Activated CD8-positive, alpha-beta memory T cell treated with anti-CD3 and anti-CD28 coated beads, Interleukin-2, amount 50 U/mL, for 1 hour (primary cell): ENCODE measurements around the gene KCTD21.
A peak's percentile ranks its signal among the peaks of the same experiment; 100 is the strongest.

Experiments used
- DNase-seq: peaks from one replicate; pipeline ENCODE4 v3.0.0-alpha.2; 2020; ENCODE audit errors: extremely low read depth

KCTD21 gene

DNA sequence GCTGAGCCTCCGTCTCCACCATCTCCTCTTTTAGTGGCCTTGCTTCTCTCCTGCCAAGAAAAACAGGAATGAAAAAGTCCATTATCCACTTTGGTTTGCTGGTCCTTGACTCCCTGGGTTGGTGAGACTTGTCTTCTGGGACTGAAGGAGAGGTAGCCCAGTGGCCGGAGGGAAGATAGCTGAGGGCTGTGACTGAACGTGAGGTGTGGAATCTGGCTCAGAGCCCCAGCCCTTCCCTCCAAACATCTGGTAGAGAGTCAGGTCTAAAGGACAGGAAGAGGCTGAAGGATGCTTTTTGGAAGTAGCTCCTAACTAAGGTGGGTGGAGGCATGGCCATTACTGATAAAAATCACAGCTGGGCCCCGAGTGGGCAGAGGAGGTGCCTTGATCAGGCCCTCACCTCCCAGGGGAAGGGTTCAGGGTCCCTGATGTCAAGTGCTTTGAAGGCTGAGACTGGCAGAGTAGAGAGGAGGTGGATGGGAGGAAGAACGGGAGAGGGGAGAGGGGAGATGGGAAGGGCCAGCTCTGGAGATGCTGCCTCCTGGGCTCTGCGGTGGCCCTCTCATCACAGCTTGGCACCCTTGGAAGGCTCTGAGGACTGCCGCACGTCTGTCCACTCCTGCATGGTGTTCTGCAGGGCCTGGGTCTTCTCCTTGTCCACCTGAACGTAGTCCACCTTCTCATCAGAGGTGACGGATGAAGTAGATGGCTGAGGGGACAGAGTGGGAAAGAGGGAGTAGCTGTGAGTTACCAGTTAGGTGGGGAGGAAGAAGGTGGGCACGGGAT, 30.5 kb upstream of the KCTD21 start:
- DNase-seq, result no peak

DNA sequence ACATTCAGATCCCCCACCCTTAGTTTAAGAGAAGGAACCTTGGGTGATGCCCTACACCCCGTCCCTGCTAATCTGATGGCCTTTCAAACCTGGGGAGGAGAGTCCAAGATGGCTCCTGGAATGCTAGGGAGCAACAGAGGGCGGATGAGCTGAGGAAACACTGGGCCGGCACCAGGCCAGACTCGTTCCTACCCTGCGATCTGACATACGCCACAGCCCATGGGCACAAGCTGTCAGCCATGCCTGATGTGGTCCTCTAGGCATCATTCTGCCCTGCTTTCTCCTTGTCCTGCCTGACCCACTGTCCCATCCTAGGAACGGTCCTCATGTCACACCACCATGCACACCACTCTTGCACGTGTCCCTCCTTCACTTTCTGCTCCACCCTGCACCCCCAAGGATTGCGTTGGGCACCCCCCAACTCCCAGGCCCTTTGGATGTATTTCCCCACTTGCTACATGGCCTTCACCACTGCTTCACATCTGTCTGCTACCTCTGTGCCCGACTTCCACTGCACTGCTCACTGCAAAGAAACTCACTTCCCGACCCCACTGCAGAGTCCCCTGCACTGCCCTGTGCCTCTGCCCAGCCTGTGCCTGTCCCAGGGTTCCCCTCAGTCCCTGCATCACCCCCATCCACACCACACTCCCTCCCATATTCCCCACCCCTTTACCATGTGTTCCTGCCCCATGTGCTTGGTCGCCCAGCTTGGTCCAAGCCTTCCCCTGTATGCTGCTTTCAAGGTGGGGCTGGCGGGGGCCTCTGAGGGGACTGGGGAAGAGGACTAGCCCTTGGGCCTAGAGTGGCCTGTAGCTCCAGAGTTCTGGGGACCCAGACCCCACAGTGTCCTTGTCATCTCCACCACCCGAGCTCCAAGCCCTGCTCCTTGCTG, 29.5 kb upstream of the KCTD21 start:
- no peak for DNase-seq

DNA sequence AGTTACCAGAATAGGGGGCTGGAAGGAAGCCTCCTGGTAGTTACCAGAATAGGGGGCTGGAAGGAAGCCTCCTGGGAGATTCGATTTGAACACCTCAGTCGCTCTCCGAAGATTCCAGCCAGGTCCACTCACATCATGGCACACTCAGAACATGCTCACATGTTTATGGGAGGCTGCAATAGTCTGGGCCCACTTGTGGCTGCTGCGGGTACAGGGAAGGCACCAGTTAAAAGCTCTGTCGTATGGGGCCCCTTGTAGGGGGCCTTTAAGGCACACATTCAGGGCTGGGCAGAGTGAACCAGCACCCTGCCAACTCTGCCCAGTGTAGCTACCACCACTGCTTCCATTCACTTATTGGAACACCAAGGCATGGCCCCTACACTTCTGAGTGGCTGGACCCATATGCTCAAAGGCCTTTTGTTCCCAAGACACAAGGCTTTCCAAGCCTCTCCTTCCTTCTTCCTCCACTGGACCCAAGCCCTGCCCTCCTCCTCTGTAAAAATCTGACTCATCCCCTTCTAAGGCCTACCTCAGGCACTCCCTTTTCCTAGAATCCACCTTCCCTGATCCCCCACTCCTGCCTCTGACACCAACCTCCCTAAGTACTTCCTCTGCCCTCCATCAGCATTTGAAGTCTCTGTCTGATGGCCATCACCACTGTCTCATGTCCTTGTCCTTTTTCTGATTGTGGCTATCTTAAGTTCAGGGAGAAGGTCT, 28.3 kb upstream of the KCTD21 start:
- no peak for DNase-seq

DNA sequence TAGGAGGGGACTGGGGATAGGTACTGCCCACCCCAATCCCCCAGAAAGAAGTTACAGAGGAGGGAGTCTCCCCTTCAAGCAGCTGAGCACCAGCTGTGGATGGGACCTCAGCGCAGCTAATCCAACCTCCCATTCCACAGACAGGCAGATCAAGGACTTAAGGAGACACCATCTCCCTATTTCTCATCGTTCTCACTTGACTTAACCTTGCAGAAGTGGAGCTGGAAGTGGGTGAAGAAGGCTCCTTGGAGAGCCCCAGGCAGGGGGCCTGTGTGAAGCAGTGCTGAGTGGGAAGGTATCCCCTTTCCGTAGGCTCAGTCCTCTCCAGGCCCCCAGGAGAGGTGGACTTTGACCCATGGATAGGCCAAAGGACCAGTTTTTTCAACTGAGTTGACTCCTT, 27.6 kb upstream of the KCTD21 start:
- DNase-seq, result no peak

DNA sequence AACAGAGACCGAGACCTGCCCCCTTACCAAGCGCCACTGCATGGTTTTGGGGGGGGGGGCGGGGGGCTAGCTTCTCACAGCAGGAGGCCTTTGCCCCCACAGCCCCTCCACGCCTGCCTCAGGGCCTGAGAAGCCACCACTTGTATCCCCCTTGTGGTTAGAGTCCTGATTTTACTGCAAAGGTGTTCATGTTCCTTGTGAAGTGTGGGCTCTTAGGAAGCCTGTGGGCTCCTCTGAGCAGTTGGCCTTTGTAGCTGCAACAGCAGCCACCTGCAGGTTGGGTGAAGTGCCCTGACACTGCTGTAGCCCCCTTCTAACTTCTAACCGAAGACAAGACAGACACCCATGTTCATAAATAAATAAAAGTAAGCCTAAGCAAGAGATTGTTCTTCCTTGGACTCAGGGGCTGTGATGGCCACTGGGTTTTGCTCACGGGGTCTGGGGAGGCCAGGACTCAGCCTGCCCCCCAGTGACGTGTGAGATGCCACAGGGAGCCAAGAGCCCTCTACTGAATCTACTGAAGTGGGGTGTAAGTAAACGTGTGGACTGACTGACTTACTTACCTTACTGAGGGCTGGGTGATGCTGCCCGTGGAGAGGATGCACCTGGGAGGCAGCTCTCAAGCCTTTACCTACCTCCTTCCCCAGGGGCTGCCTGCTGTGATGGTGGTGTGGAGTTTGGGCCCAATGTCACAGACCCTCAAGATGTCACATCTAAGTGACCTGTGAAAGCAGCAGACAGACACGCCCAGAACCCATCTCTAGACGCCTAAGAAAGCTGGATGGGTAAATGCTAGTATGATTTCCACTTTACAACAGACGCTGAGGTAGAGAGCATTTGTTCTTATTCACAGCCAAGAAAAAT, 26.1 kb upstream of the KCTD21 start:
- no peak for DNase-seq

DNA sequence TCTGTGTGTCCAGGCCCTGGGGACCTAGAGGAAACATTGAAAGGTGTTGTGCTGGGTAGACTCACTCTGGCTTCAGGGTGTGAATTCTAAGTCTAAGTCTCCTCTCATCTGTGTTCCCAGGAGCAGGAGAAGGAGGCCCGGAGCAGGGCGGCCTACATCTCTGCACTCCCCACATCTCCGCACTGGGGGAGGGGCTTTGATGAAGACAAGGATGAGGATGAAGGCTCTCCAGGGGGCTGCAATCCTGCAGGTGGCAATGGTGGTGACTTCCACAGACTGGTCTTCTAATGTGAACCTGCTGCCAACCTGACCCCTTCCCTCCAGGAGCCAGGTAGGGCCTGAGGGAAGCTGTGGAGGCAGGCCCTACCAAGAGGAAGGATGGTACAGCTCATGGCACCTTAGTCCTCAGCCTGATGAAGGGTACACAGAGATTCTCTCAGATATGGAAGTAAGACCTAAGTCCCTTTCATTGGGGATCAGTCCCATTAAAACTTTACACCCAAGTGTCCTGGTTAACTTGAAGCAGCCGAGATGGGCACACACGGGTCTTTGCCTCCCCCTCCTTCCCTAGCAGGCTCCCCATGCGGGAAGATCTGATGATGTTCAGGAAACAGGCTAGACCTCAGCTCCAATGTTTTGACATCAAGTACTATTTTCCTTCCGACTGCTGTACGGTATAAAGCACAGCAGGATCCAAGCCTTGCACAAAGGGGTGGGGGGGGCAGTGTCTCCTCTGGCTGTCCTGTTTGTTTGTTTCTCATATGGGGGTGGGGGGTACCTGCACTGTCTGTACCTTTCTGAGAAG, 25.3 kb upstream of the KCTD21 start:
- DNase-seq, result no peak

DNA sequence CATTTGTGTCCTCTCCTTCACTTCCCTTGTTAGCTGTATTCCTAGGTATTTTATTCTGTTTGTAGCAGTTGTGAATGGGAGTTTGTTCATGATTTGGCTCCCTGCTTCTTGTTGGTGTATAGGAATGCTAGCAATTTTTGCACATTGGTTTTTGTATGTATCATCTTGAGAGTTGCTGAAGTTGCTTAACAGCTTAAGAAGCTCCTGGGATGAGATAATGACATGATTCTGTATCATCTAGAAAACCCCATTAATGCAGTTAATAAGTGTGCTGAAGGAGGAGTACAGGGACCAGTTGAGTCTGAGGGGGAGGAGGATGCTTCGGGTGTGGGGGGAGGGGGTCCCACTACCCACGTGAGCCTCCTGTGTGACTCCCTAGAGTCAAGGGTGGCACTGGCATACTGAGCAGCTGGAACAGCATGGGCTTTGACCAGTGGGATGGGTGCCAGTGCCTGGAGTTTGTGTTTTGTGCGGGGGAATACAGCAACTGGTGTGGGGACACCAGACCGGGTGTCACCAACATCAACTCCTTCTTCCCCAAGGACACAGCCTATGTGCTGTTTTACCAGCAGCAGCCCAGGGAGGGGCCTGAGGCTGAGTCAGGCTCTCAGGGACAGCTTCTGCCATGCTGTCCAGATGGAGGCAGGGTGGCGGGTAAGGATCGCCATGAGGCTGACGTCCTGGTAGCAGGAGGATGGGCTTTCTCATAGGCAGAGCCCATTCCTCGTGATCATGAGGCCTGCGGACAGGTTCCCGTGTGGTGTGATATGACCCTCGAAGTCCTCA, 24.4 kb upstream of the KCTD21 start:
- no peak for DNase-seq

DNA sequence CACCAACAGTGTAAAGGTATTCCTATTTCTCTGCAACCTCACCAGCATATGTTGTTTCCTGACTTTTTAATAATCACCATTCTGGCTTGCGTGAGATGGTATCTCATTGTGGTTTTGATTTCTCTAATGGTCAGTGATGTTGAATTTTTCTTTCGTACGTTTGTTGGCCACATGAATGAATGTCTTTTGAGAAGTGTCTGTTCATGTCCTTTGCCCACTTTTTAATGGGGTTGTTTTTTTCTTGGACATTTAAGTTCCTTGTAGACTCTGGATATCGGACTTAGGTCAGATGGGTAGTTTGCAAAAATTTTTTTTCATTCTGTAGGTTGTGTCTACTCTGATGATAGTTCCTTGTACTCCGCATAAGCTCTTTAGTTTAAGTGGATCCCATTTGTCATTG, 23.1 kb upstream of the KCTD21 start:
- no peak for DNase-seq

DNA sequence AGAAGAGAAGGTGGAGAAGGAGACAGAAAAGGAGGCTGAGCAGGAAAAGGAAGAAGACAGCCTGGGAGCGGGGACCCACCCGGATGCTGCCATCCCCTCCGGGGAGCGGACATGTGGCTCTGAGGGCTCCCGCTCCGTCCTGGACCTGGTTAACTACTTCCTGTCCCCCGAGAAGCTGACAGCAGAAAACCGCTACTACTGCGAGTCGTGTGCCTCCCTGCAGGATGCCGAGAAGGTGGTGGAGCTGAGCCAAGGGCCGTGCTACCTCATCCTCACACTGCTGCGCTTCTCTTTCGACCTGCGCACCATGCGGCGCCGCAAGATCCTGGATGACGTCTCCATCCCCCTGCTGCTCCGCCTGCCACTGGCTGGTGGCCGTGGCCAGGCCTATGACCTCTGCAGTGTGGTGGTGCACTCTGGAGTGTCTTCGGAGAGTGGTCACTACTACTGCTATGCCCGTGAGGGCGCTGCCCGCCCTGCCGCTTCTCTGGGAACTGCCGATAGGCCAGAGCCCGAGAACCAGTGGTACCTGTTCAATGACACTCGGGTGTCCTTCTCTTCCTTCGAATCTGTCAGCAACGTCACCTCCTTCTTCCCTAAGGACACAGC, 21.7 kb upstream of the KCTD21 start:
- no peak for DNase-seq

DNA sequence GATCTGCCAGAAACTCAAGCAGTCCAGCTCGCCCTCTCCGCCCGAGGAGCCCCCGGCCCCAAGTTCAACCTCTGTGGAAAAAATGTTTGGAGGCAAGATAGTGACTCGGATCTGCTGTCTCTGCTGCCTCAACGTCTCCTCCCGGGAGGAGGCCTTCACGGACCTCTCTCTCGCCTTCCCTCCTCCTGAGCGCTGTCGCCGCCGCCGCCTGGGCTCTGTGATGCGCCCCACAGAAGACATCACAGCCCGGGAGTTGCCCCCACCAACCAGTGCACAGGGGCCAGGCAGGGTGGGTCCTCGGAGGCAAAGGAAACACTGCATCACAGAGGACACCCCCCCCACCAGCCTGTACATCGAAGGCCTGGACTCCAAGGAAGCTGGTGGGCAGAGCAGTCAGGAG, 21.1 kb upstream of the KCTD21 start:
- DNase-seq, result no peak

DNA sequence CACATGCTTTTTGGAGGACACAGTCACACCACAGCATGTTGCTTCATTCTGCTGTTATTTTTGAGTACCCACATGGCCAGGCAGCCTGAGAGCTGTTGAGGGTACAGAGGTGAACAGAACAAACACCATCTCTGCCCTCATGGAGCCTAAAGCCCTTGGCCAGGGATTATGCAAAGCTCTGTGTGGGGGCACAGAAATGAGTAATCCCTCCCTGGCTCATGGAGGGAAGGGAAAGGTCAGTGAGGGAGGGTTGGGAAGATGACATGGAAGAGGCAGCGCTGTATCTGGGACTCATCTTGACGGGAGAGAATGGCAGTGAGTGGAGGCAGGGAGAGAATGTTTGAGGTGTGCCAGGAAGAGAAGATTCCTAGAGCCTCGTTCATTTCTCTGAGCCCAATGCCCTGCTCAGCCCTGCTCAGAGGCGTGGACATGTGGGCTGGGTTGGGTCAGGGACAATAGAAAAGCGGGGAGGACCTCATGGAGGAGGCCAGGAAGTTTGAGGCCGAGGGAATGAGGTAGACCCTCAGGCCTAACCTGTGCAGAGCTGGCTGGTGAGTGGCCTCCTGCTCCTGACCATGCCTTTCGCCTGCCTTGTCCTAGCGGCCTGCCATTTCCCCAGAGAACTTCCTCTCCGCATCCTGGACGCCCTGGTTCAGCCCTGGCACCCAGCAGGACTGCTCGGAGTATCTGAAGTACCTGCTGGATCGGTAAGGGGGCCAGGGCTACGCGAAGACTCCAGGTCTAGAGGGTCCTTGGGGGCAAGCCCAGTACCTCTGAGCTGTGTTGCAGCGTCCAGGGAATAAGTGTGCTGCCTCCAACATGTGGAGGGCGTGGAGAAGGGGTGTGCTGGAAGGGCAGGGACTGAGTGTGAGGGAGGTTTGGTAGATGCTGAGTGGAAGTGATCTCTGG, 20.1 kb upstream of the KCTD21 start:
- no peak for DNase-seq

DNA sequence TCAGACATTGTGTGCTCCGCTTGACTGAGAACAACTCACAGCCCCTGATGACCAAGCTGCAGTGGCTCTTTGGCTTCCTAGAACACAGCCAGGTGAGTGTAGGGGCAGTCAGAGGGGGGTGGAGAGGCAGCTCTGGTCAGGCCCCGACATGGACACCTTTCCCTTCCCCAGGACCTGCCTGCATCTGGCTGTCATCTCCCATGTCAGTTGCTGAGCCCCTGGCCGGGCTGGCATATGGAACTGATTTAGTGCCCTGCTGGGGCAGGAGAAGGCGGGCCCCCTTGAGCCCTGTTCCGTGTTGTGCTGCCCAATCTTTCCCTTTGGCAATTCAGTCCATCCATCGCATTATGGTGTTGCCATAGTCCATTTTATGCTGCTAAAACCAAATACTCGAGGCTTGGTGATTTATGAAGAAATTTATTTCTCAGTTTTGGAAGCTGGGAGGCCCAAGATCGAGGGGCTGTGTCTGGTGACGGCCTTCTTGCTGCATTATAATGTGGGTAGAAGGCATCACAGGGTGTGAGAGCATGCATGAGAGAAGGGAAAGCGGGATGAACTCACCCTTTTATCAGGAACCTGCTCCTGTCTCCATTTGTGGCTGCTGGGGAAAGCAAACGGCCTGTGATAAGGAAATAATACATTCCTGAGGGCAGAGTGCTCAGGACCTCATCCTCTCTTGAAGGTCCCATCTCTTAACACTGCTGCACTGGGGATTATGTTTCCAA, 19.3 kb upstream of the KCTD21 start:
- DNase-seq, result no peak

DNA sequence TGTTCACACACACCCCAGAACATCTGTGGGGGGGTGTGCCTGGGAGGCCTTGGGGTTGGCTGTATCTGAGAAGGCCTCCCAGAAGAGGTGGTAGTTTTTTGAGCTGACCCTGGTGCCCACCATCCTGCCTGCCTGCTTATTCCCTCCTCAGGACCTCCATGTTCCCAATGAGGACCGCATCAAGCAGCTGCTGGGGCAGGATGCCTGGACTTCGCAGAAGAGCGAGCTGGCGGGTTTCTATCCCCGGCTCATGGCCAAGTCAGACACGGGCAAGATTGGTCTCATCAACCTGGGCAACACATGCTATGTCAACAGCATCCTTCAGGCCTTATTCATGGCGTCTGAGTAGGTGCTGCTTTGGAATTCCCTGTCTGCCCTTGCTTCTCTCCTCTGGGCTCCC, 17.3 kb upstream of the KCTD21 start:
- no peak for DNase-seq

DNA sequence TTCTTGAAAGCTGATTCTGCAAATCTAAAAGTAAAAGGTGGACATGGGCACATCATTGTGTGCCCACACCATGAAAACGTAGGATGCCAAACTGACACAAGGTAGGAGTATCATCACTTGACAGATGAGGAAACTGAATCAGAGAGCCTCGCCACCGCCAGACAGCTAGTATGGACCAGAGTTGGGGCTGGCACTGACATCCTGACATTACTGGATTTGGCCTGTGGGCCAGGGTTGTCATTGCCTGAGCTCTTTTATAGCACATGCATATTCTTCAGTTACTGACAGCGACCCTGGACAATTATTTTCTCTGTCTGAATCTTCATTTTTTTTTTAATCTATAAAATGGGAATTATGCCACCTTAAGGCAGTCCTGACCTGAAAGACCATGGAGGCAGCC, 16.8 kb upstream of the KCTD21 start:
- DNase-seq, result no peak

DNA sequence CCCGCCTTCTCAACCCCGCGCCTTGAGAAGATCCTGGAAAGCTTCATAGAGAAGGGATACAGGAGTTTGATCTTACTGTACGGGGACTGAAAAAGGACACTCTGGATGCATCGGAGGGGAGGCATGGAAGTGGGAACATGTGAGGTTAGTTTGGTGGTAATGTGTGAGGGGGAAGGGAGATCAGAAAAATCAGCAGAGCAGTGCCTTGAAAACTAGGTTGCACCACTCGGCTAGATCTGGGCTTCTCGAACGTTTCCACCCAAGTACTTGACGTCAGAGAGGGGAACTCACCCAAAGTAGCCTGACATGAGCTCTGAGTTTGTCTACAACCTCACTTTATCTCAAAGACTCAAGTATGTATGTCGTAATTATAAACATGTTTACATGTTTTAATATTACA, 14.8 kb upstream of the KCTD21 start:
- DNase-seq, result peak; percentile 60

DNA sequence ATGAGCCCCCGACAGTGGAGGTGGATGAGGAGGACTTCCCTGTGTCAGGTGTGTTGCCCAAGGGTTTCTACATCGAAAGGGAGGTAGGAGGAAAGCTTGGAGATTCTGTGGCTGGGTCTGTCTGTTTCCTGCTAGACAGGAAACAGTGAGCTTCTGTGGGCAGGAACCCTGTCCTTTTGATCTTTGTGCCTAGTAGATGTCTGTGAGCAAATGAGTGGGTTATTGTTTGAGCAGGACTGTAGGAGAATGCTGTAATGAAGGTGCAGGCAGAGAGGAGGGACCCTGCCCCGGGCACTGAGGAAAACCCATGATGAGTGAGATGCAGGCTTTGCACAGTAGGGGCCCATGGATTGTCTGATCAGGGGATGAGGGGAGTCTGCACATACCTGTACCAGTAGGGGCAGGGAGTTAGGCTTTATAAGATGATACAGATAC, 14.3 kb upstream of the KCTD21 start:
- peak; percentile 54 for DNase-seq

DNA sequence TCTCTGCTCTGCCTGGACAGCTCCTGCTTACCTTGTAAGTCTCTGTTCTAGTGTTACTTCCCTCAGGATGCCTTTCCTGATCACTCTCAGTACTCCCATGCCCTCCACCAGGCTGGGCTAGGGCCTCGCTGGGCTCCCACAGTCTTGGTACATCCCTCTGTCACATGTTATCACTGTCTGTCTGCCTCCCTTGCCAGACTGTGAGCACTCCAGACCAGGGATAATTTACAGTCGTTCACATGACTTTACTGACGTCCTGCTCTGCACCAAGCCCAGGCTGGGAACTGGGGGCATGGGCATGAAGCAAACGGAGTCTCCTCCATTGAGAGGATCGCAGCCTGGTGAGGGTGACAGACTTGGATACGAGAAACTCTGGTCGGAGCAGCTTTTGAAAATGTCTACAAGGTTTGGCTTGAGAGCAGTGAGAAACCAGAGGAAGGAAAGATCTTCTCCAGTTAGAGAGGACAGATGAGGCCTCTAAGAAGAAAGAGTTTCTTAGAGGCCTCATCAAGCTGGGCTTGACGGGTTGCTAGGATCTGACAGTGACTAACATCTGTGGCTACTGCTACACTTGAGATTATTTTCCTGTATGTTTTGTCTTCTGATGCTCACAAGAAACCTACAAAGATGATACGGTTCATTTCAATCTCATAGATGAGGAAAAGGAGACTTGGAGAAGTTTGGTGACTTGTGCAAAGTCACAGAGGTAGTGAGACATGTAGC, 12.8 kb upstream of the KCTD21 start:
- DNase-seq, result no peak
